ENCODE measurements around the gene SCARB2. TPM values are rescaled to one million over a fixed set of nuclear protein-coding genes. Genes with fewer than 3 reads are reported as not detected.

The SCARB2 gene, protein sequence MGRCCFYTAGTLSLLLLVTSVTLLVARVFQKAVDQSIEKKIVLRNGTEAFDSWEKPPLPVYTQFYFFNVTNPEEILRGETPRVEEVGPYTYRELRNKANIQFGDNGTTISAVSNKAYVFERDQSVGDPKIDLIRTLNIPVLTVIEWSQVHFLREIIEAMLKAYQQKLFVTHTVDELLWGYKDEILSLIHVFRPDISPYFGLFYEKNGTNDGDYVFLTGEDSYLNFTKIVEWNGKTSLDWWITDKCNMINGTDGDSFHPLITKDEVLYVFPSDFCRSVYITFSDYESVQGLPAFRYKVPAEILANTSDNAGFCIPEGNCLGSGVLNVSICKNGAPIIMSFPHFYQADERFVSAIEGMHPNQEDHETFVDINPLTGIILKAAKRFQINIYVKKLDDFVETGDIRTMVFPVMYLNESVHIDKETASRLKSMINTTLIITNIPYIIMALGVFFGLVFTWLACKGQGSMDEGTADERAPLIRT
- total RNA-seq: 235 and 442 TPM in 2 replicates

GRCh38 chr4:76213415-76214176 lies at the start of gene SCARB2:
Gene SCARB2, minus strand, starts transcription at chr4:76213824. Its CDS starts 281 bp downstream, at chr4:76213543.

GRCh38 chr4:76251441-76252270 lies 38.0 kb upstream of the SCARB2 start, which contains the start of gene FAM47E:
Gene FAM47E, plus strand, starts transcription at chr4:76251721. Its CDS starts 26 bp downstream, at chr4:76251747.

GRCh38 chr4:76148142-76148865 lies 65.3 kb downstream of the SCARB2 start, which contains the start of gene NUP54:
Gene NUP54, minus strand, starts transcription at chr4:76148397. Its CDS starts 23 bp downstream, at chr4:76148374.

Other genes with a start within 250 kb of the SCARB2 start
- 13.2 and 16.2 TPM in 2 replicates for gene SDAD1, start 222.9 kb downstream of the SCARB2 start, total RNA-seq
- gene CXCL9, start 206.3 kb downstream of the SCARB2 start, total RNA-seq: not detected in 2 replicates
- under 0.01 TPM in 1 of 2 replicates, not detected in the other for gene CXCL10, start 190.3 kb downstream of the SCARB2 start, total RNA-seq
- not detected in 2 replicates for gene CXCL11, start 177.8 kb downstream of the SCARB2 start, total RNA-seq
- gene ART3, start 139.1 kb downstream of the SCARB2 start, total RNA-seq: 0.09 and 0.16 TPM in 2 replicates
- 39.1 and 73.7 TPM in 2 replicates for gene NUP54, start 65.4 kb downstream of the SCARB2 start, total RNA-seq
- gene FAM47E, start 37.9 kb upstream of the SCARB2 start, total RNA-seq: 0.32 and 1.4 TPM in 2 replicates
- 3.9 and 7.1 TPM in 2 replicates for gene STBD1, start 92.9 kb upstream of the SCARB2 start, total RNA-seq
- 0.09 and 0.16 TPM in 2 replicates for gene CCDC158, start 207.3 kb upstream of the SCARB2 start, total RNA-seq
- gene SHROOM3, start 221.4 kb upstream of the SCARB2 start, total RNA-seq: 2.7 and 3.5 TPM in 2 replicates

Measured in bronchial smooth muscle cell (primary cell).